Uterus (tissue), 2 donors: ENCODE results near the gene R3HDM2.

ENCODE experiments used
- POLR2A ChIP-seq, 2 donors: fragments of 450-650 bp; IDR thresholded peaks; one replicate each; pipeline ENCODE4 v1.6.1; 2016; ENCODE audit warnings: antibody characterized with exemption in 2 of 2, mild to moderate bottlenecking in 1 of 2, moderate library complexity in 1 of 2
- TF ChIP-seq, protein P1 (sequence below), 4 experiments: fragments of 200-600 bp in 2 of 4; fragments of 450-650 bp in 2 of 4; sonication (generic) in 2 of 4; IDR thresholded peaks; one replicate each; pipeline ENCODE4 v1.5.1; 2016 to 2019; ENCODE audit warnings: antibody characterized with exemption in 4 of 4, mild to moderate bottlenecking in 2 of 4, moderate library complexity in 1 of 4

DNA sequence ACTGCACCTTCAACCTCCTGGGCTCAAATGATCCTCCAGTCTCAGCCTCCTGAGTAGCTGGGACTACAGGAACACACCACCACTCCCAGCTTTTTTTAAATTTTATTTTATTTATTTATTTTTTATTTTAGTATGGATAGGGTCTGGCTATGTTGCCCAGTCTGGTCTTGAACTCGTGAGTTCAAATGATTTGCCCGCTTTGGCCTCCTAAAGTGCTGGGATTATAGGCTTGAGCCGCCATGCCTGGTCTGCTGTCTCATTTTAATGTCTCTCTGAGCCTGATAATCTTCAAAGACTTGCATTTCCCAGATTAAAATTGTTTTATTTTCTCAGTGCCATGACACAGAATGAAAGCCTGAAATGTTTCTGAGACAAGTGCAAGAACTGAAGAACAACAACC lies 2.5 kb upstream of the R3HDM2 start:
- TF ChIP-seq, protein P1, sequence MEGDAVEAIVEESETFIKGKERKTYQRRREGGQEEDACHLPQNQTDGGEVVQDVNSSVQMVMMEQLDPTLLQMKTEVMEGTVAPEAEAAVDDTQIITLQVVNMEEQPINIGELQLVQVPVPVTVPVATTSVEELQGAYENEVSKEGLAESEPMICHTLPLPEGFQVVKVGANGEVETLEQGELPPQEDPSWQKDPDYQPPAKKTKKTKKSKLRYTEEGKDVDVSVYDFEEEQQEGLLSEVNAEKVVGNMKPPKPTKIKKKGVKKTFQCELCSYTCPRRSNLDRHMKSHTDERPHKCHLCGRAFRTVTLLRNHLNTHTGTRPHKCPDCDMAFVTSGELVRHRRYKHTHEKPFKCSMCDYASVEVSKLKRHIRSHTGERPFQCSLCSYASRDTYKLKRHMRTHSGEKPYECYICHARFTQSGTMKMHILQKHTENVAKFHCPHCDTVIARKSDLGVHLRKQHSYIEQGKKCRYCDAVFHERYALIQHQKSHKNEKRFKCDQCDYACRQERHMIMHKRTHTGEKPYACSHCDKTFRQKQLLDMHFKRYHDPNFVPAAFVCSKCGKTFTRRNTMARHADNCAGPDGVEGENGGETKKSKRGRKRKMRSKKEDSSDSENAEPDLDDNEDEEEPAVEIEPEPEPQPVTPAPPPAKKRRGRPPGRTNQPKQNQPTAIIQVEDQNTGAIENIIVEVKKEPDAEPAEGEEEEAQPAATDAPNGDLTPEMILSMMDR (IDR thresholded peaks at IDR 0.05) = no peak
- TF ChIP-seq POLR2A (IDR thresholded peaks at IDR 0.05) = no peak
